ENCODE results near the gene BLTP3A.

GRCh38 chr6:34772940-34773339 lies 18.9 kb upstream of the BLTP3A start:
- TF ChIP-seq CTCF (IDR thresholded peaks at IDR 0.05) (no peak), NR3C1 (CRISPR knock-in tag; conservative IDR thresholded peaks at IDR 0.05; ENCODE audit: low read depth) (no peak), TP53 (CRISPR knock-in tag; IDR thresholded peaks at IDR 0.05) (no peak), ELF4 (CRISPR knock-in tag; IDR thresholded peaks at IDR 0.05; ENCODE audit: low read depth) (no peak), MXD4 (CRISPR knock-in tag; IDR thresholded peaks at IDR 0.05; ENCODE audit: borderline replicate concordance) (no peak), USF2 (CRISPR knock-in tag; IDR thresholded peaks at IDR 0.05) (no peak)

Measured in WTC11 (cell line).